Sciatic nerve (tissue), 2 donors: Measurements from ENCODE around the gene GPR142. TPM values are rescaled to one million over a fixed set of nuclear protein-coding genes. Genes with fewer than 3 reads are reported as not detected.

Experiments
- ATAC-seq: fragments of 200-7000 bp; cut with Tn5 transposase; one replicate; pipeline ENCODE4 v1.9.1; 2020; ENCODE audit warnings: mild to moderate bottlenecking, moderate library complexity
- DNase-seq: peaks from one replicate; pipeline ENCODE4 v3.0.0-alpha.2; 2020; ENCODE audit warnings: low spot score
- intact Hi-C: fragments of 100-400 bp; cut with DNase I; formaldehyde crosslinking; loops from one replicate; pipeline ENCODE4 v1.14.2; 2022
- total RNA-seq: library from RNA; stranded (reverse); fragmentation: NEBNext Ultra II Directional; extraction: Animal tissue kit (Norgen Biotek cat#: 25700); gene quantifications from one replicate; pipeline ENCODE4 v1.2.1, GENCODE V29; 2021
- donor health status: DM: no; HTN: no; CAD: no.
- donor health status: DM: no; HTN: no; CAD: no.

Gene GPR142
- total RNA-seq, 1 donor from 2014 or later: 1.1 TPM

- intact Hi-C loops: loop anchor here (10.0 kb wide), 1 partner anchor 157 kb away; the partner anchor contains the start of gene RPL38
Measured at GRCh38 chr17:74362069-74362405, 5.3 kb upstream of the GPR142 start.

GRCh38 chr17:74362810-74363498 lies 4.4 kb upstream of the GPR142 start:
- no peak for ATAC-seq
- intact Hi-C loops: loop anchor here (10.0 kb wide), 1 partner anchor 158 kb away; the partner anchor contains the start of gene RPL38
- no peak for DNase-seq

More at GRCh38 chr17:74362069-74362405, 5.3 kb upstream of the GPR142 start:
- DNase-seq: no peak
- no peak for ATAC-seq

DNA sequence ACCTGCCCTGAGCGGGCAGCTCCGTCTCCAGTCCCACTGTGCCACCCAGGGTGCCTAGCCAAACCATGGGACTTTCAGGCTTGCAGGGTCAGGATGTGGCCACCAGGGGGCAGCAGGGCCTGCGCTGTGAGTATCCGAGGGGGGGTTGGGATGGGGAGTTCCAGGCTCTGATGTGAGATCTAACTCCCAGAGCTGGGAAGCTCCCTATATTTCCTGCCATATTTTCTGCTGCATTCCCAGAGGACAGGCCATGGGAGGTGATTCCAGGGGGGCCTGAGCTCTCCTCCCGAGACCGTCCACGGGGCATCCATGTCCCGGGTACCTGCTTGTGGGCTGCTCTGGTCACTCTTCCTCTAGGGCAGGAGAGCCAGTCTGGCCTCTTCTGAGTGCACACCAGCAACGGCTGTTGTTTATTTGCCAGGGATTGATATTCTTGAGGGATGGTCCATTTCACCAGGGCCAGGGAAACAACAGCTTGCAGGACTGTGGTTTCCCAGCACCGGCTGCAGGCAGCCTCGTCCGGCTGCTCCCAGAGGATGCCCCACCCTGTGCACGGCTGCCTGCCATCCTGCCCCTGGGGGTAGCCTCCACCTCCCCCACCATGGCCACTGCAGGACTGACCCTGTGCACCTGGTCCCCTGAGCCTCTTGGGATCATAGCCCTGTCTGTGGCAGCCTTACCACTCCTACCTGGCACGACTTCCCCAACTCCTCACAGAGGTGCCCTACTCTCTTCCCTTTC lies 1.2 kb downstream of the GPR142 start:
- intact Hi-C loops: loop anchor here (10.0 kb wide), 1 partner anchor 164 kb away; the partner anchor contains the start of gene RPL38
- peak; percentile 83 for ATAC-seq
- peak; percentile 85 for DNase-seq

GRCh38 chr17:74369221-74369620 lies 1.9 kb downstream of the GPR142 start:
- intact Hi-C loops: loop anchor here (10.0 kb wide), 1 partner anchor 164 kb away; the partner anchor contains the start of gene RPL38
- ATAC-seq: peak; percentile 39

GRCh38 chr17:74369665-74370490 lies 2.6 kb downstream of the GPR142 start:
- intact Hi-C loops: loop anchor here (10.0 kb wide), 1 partner anchor 165 kb away; the partner anchor contains the start of gene RPL38
- no peak for ATAC-seq
- no peak for DNase-seq

More at GRCh38 chr17:74369221-74369620, 1.9 kb downstream of the GPR142 start:
- peak; percentile 71 for DNase-seq

DNA sequence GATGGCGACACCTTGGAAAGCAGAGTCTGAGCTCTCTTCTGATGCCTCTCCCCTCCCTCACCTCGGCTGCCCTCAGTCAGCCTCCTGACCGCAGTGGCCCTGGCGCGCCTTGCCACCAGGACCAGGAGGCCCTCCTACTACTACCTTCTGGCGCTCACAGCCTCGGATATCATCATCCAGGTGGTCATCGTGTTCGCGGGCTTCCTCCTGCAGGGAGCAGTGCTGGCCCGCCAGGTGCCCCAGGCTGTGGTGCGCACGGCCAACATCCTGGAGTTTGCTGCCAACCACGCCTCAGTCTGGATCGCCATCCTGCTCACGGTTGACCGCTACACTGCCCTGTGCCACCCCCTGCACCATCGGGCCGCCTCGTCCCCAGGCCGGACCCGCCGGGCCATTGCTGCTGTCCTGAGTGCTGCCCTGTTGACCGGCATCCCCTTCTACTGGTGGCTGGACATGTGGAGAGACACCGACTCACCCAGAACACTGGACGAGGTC lies 4.4 kb downstream of the GPR142 start:
- ATAC-seq: no peak
- no peak for DNase-seq
- intact Hi-C loops: no loop called here

- intact Hi-C loops: no loop called here
- DNase-seq (no peak), ATAC-seq (no peak)
Measured at GRCh38 chr17:74372426-74372825, 5.1 kb downstream of the GPR142 start.

- ATAC-seq (no peak), DNase-seq (no peak)
- intact Hi-C loops: no loop called here
Measured at GRCh38 chr17:74373838-74374606, 6.7 kb downstream of the GPR142 start.

- ATAC-seq (no peak), DNase-seq (no peak)
- intact Hi-C loops: no loop called here
Measured at GRCh38 chr17:74374858-74375257, 7.6 kb downstream of the GPR142 start.

- ATAC-seq: peak; percentile 96
Measured at GRCh38 chr17:74379495-74380085, 12.3 kb downstream of the GPR142 start.

DNA sequence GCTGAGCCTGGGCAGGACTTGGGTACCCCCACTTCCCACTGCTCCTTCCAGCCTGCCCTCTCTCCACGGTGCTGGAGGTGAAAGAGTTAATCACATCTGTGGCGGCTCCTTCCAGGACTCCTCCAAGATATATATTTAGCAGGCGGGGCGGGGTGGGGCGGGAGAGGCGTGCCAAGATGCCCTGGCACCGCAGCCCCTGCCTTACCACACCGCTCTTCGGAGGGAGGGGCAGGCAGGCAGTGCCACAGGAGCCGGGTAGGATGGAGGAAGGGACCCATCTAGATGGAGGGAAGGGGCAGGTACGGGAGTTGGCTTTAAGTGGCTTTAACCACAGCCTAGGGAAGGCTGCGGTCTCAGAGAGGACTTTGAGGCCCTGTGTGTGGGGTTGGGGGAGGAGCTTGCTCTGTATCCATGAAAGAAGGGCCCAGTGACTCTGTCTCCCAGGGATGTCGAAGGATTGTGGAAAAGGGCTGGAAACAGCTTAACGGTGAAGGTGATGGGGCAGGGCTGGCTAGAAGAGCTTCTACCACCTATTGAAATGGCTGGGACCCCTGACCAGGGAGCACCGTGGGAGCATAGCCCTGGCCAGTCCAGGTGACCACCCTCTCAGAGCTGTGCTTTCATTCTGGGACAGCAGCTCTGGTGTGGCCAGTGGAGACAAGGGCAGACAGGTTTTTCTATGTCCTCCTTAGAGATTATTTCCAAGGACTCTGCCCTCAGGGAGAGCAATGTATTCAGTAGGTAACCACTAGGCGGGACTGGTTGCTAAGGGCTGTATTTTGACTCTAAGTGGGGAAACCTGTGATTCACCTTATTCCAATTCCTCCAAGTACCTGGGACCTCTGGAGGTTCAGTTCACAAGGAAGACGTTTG lies 13.0 kb downstream of the GPR142 start:
- no peak for DNase-seq
- peak; percentile 43 for ATAC-seq
- intact Hi-C loops: loop anchor here (5.0 kb wide), 1 partner anchor 77 kb away; no protein-coding TSS in a partner anchor

More at GRCh38 chr17:74379495-74380085, 12.3 kb downstream of the GPR142 start:
- intact Hi-C loops: loop anchor here (5.0 kb wide), 1 partner anchor 78 kb away; no protein-coding TSS in a partner anchor
- peak; percentile 97 for DNase-seq

DNA sequence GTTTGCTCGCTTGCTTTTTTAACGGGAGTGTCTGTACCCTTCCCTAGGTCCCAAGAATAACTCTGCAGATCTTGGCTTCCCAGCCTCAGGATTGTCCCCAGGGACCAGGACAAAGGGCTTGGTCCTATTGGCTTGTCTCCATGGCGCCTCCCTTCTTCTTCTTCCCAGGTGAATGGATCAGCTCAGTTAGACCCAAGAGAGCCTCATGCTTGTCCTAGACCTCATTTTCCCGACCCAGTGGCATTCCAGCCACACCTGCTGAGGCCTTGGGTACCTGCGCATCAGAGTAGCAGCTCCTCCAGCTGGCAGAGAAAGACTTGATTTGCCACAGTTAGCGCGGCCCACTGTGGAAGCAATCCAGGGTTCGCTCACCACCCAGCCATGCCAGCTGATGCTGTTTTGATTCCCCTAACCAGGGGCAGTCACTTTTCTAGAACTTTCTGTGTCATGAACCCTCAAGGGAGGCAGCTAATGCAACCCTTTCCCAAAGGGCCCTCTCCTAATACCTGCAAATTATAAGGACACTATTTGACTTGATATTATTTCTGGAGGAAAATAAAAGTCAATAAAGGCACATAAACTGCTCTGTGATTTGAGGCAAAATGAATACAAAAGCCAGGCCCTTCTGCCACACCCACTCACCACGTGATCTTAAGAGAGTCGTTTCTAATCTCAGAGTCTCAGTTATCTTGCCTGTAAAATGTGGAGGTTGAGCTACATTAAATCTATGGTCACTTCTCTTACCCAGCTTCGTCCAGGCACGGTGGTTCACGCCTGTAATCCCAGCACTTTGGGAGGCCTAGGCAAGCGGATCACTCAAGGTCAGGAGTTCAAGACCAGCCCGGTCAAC lies 13.9 kb downstream of the GPR142 start:
- DNase-seq (no peak), ATAC-seq (no peak)
- intact Hi-C loops: loop anchor here (5.0 kb wide), 1 partner anchor 76 kb away; no protein-coding TSS in a partner anchor

DNA sequence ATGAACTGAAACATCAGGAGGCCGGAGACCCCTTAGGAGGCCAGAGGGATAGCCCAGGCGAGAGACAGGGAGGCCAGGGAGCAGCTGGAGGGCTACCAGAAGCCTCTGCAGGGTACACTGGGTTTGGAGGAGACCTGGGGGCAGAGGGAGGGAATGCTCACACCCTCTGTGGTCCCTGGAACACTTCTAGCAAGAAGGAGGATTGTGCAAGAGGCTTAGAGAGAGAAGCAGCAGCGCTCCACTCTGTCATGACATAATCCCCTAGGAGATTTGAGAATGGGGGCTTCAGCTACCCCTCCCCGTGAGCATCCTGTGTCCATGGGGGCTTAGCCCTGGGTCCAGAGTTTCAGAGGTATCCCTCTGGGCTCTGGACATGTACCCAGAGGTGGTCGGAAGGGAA lies 15.8 kb downstream of the GPR142 start:
- no peak for ATAC-seq
- no peak for DNase-seq
- intact Hi-C loops: loop anchor here (5.0 kb wide), 1 partner anchor 74 kb away; no protein-coding TSS in a partner anchor

DNA sequence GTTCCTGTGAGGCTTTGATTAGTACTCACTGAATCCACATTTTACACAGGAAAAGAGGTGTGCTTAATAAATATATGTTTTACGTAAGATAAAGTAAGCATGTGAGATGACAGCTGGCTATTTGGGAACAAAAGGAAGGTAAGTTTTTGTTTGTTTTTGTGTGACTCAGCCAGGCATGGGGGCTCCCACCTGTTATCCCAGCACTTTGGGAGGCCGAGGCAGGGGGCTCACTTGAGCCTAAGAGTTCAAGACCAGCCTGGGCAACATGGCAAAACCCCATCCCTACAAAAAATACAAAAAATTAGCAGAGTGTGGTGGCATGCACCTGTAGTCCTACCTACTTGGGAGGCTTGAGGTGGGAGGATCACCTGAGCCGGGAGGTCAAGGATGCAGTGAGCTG lies 17.9 kb downstream of the GPR142 start:
- DNase-seq: no peak
- intact Hi-C loops: no loop called here
- no peak for ATAC-seq

- no peak for ATAC-seq
- no peak for DNase-seq
- intact Hi-C loops: no loop called here
Measured at GRCh38 chr17:74386386-74386785, 19.1 kb downstream of the GPR142 start.
